Testis (tissue), 5 donors: ENCODE measurements around the gene STXBP2. TPM values are rescaled to one million over a fixed set of nuclear protein-coding genes. Genes with fewer than 3 reads are reported as not detected.
A peak's percentile ranks its signal among the peaks of the same experiment; 100 is the strongest.

Experiments used
- DNase-seq: peaks from one replicate; pipeline ENCODE4 v3.0.0-alpha.2; 2019
- H3K27ac ChIP-seq, 2 donors: fragments of 200-600 bp; sonication (generic); one replicate each; pipeline ENCODE4 v1.5.1; 2019
- H3K27me3 ChIP-seq: fragments of 200-600 bp; sonication (generic); one replicate; pipeline ENCODE4 v1.5.1; 2019
- H3K36me3 ChIP-seq: fragments of 200-600 bp; sonication (generic); one replicate; pipeline ENCODE4 v1.5.1; 2017; ENCODE audit warnings: low read depth; ENCODE audit errors: missing control alignments
- H3K4me1 ChIP-seq: fragments of 200-600 bp; sonication (generic); one replicate; pipeline ENCODE4 v1.5.1; 2019
- H3K4me3 ChIP-seq, 2 donors: fragments of 200-600 bp; sonication (generic); one replicate each; pipeline ENCODE4 v1.5.1; 2017 to 2019
- H3K9me3 ChIP-seq: fragments of 200-600 bp; sonication (generic); one replicate; pipeline ENCODE4 v1.5.1; 2017
- POLR2A ChIP-seq: fragments of 450-650 bp; IDR thresholded peaks from one replicate; pipeline ENCODE4 v1.6.1; 2017; ENCODE audit warnings: antibody characterized with exemption, mild to moderate bottlenecking, moderate library complexity
- WGBS, 2 donors: methylation state at CpG; one replicate each; pipeline ENCODE4 v1.1.5; 2018; 5-methylcytosine and 5-hydroxymethylcytosine counted together
- intact Hi-C: fragments of 100-400 bp; cut with DNase I; formaldehyde crosslinking; loops from one replicate; pipeline ENCODE4 v1.15.1; 2023; ENCODE audit warnings: low total_unique reads
- long read RNA-seq, 2 donors: transcript quantifications; one replicate each; lab custom pipeline, GENCODE V29; 2026
- polyA plus RNA-seq: library from polyadenylated mRNA; stranded (reverse); fragments of 350-450 nt; fragmentation: Illumina TruSeq; extraction: RNeasy Lipid Tissue Mini Kit (QIAGEN cat#74804); gene quantifications from one replicate; pipeline ENCODE4 v1.2.3, GENCODE V29; 2014; ENCODE audit warnings: low read depth, low replicate concordance; ENCODE audit not compliant: insufficient read depth
- total RNA-seq, 2 donors: library from RNA; depleted of rRNA; stranded (reverse); fragments of >200 nt; gene quantifications; one replicate each; pipeline ENCODE4 v1.2.3, GENCODE V29; 2016
- TF ChIP-seq, protein P1 (sequence below), 3 experiments: fragments of 450-650 bp in 2 of 3; fragments of 200-600 bp in 1 of 3; sonication (generic) in 1 of 3; IDR thresholded peaks; one replicate each; pipeline ENCODE4 v1.5.1; 2016 to 2019; ENCODE audit warnings: antibody characterized with exemption in 3 of 3, mild to moderate bottlenecking in 2 of 3, moderate library complexity in 1 of 3

The STXBP2 gene
- total RNA-seq (100 to 1,000 TPM; 155 to 156 TPM), polyA plus RNA-seq (135 TPM)
- long read RNA-seq, donor 1, transcript STXBP2-201 (19 exons, 1,876 nt) = major isoform, 9 of 11 reads
- long read RNA-seq, donor 1, partial matches to known transcripts = 0 of 11 reads
- long read RNA-seq, donor 1, other reads (novel, unspliced or antisense) = 0 of 11 reads
- long read RNA-seq, donor 2, transcript STXBP2-201 (19 exons, 1,876 nt) = major isoform, 5 of 8 reads
- long read RNA-seq, donor 2, partial matches to known transcripts = 0 of 8 reads
- long read RNA-seq, donor 2, other reads (novel, unspliced or antisense) = 0 of 8 reads

DNA sequence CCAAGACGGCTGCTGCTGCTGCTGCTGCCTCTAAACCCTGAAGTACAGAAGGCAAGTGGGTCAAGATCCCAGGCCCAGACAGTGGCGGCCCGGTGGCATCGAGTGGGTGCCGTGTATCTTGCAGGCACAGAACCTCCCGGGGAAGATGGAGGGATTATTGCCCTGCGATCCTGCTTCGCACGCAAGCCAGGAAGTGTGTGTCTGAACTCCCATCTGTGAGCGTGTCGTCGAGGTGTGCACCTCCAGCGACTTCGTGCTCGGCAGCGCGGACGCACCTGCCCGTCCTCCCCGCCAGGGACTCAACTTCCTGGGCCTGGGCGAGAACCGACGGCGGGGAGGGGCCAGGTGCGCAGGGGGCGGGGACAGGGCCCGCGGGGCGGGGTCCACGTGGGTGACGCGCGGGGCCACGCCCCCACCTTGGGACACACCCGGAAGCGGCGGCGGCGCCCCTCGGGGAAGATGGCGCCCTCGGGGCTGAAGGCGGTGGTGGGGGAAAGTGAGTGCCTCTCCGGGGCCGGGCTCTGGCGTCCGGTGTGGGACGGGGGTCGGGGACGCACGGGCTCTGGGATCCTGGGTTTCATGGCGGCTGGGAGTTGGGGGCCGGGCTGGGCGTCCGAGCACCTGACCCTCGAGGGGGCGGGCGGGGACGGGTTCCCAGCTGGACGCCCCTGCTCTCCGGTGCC lies at the start of gene STXBP2:
Gene STXBP2 (plus strand): TSS at position 420 of the 683 bp plus-strand sequence. CDS start 40 bp downstream, at position 460.
- Histone ChIP-seq H3K9me3 (no peaks in the 10 kb centered on the region), H3K27me3 (no peaks in the 10 kb centered on the region), H3K36me3 (no peaks in the 10 kb centered on the region), H3K27ac (peak within 1 kb of the TSS; percentile 47 to 82), H3K4me1 (no peaks in the 10 kb centered on the region), H3K4me3 (peak within 1 kb of the TSS; percentile 53 to 66)
- TF ChIP-seq, protein P1, sequence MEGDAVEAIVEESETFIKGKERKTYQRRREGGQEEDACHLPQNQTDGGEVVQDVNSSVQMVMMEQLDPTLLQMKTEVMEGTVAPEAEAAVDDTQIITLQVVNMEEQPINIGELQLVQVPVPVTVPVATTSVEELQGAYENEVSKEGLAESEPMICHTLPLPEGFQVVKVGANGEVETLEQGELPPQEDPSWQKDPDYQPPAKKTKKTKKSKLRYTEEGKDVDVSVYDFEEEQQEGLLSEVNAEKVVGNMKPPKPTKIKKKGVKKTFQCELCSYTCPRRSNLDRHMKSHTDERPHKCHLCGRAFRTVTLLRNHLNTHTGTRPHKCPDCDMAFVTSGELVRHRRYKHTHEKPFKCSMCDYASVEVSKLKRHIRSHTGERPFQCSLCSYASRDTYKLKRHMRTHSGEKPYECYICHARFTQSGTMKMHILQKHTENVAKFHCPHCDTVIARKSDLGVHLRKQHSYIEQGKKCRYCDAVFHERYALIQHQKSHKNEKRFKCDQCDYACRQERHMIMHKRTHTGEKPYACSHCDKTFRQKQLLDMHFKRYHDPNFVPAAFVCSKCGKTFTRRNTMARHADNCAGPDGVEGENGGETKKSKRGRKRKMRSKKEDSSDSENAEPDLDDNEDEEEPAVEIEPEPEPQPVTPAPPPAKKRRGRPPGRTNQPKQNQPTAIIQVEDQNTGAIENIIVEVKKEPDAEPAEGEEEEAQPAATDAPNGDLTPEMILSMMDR (IDR thresholded peaks at IDR 0.05) = no peak
- TF ChIP-seq POLR2A = no peak
- DNase-seq = peak; percentile 86
- 0 to 5% methylated on average over 1 to 57 of the region's 61 CpGs for WGBS, 2 donors
- intact Hi-C loops = no loop called here

- Histone ChIP-seq H3K27me3 (no peaks in the 10 kb centered on the region), H3K27ac (no peak overlapping the region), H3K4me3 (no peak overlapping the region), H3K9me3 (no peaks in the 10 kb centered on the region), H3K4me1 (no peaks in the 10 kb centered on the region), H3K36me3 (no peaks in the 10 kb centered on the region)
- no peak for DNase-seq
- TF ChIP-seq POLR2A = no peak
- TF ChIP-seq, protein P1 (IDR thresholded peaks at IDR 0.05) = no peak
- 89 to 92% methylated on average over 6 to 7 of the region's 7 CpGs for WGBS, 2 donors
- intact Hi-C loops = no loop called here
Measured at GRCh38 chr19:7589822-7590221, 47.1 kb upstream of the STXBP2 start.

- no peak for DNase-seq
- Histone ChIP-seq H3K4me3 (no peak overlapping the region), H3K27me3 (no peaks in the 10 kb centered on the region), H3K36me3 (no peaks in the 10 kb centered on the region), H3K27ac (no peak overlapping the region), H3K4me1 (no peaks in the 10 kb centered on the region), H3K9me3 (no peaks in the 10 kb centered on the region)
- 59% methylated on average over 8 of the region's 8 CpGs; no CpG with 5 or more reads in 1 of the 2 donors for WGBS, 2 donors
- intact Hi-C loops = no loop called here
- TF ChIP-seq, protein P1 (IDR thresholded peaks at IDR 0.05) = no peak
- TF ChIP-seq POLR2A = no peak
Measured at GRCh38 chr19:7590256-7590655, 46.7 kb upstream of the STXBP2 start.

- 0 to 1% methylated on average over 4 to 30 of the region's 78 CpGs for WGBS, 2 donors
- Histone ChIP-seq H3K27ac (peak within 1 kb of the TSS; percentile 23 to 68), H3K9me3 (no peaks in the 10 kb centered on the region), H3K4me3 (peak within 1 kb of the TSS; percentile 45 to 64), H3K36me3 (no peaks in the 10 kb centered on the region), H3K27me3 (no peaks in the 10 kb centered on the region), H3K4me1 (peaks cover 3% of the 10 kb centered on the region)
- no peak for TF ChIP-seq POLR2A
- TF ChIP-seq, protein P1 (IDR thresholded peaks at IDR 0.05) = no peak
- no peak for DNase-seq
- intact Hi-C loops = no loop called here
Measured at GRCh38 chr19:7595466-7596133, 41.3 kb upstream of the STXBP2 start, which contains the start of gene CAMSAP3. Gene CAMSAP3 (plus strand): TSS chr19:7595863. CDS start chr19:7596003, 140 bp downstream.
